Hepatic stellate cell (primary cell): ENCODE measurements around the gene TDRD7.

Source experiments
- DNase-seq: peaks from one replicate; pipeline ENCODE4 v3.0.0; 2011; ENCODE audit warnings: low spot score

The TDRD7 gene

GRCh38 chr9:97507428-97507984 is 95.6 kb downstream of the TDRD7 start:
- DNase-seq: no peak

GRCh38 chr9:97508852-97509251 is 97.0 kb downstream of the TDRD7 start:
- no peak for DNase-seq

GRCh38 chr9:97510797-97511654 is 99.1 kb downstream of the TDRD7 start:
- no peak for DNase-seq

- DNase-seq: no peak
These were observed 99.9 kb downstream of the TDRD7 start for GRCh38 chr9:97511655-97512427.

- DNase-seq: no peak
These were observed 101.2 kb downstream of the TDRD7 start for GRCh38 chr9:97512966-97513560.

- DNase-seq: no peak
These were observed 102.6 kb downstream of the TDRD7 start for GRCh38 chr9:97514531-97514930.

- DNase-seq: no peak
These were observed 103.8 kb downstream of the TDRD7 start for GRCh38 chr9:97515662-97516061.

GRCh38 chr9:97516111-97516510 is 104.2 kb downstream of the TDRD7 start:
- no peak for DNase-seq

GRCh38 chr9:97517331-97518089 is 105.6 kb downstream of the TDRD7 start:
- DNase-seq: no peak

GRCh38 chr9:97518166-97518908 is 106.4 kb downstream of the TDRD7 start:
- DNase-seq: no peak

- peak; percentile 78 for DNase-seq
These were observed 107.0 kb downstream of the TDRD7 start for GRCh38 chr9:97518909-97519307.

- DNase-seq: no peak
These were observed 107.6 kb downstream of the TDRD7 start for GRCh38 chr9:97519441-97519970.

- DNase-seq: no peak
These were observed 109.9 kb downstream of the TDRD7 start for GRCh38 chr9:97521576-97522333.

- no peak for DNase-seq
These were observed 112.5 kb downstream of the TDRD7 start for GRCh38 chr9:97524424-97524823.

GRCh38 chr9:97525451-97525850 is 113.6 kb downstream of the TDRD7 start:
- DNase-seq: no peak

- no peak for DNase-seq
These were observed 115.1 kb downstream of the TDRD7 start for GRCh38 chr9:97526895-97527575.

- no peak for DNase-seq
These were observed 116.0 kb downstream of the TDRD7 start for GRCh38 chr9:97527626-97528528.

- no peak for DNase-seq
These were observed 116.8 kb downstream of the TDRD7 start for GRCh38 chr9:97528529-97529230.
